Upper lobe of left lung (tissue), 6 donors: ENCODE results near the gene PDXP. TPM values are rescaled to one million over a fixed set of nuclear protein-coding genes. Genes with fewer than 3 reads are reported as not detected.

ENCODE experiments used
- ATAC-seq, 2 donors: fragments of 200-7000 bp; cut with Tn5 transposase; one replicate each; pipeline ENCODE4 v1.9.1; 2022; ENCODE audit warnings: mild to moderate bottlenecking in 2 of 2, moderate library complexity in 2 of 2; ENCODE audit not compliant: low FRiP score in 2 of 2
- DNase-seq, 2 donors: peaks; one replicate each; pipeline ENCODE4 v3.0.0-alpha.2; 2019 to 2020
- H3K27ac ChIP-seq, 4 donors: fragments of 200-600 bp; sonication (generic); one replicate each; pipeline ENCODE4 v1.5.1; 2016 to 2019
- H3K27me3 ChIP-seq, 4 donors: fragments of 200-600 bp; sonication (generic); one replicate each; pipeline ENCODE4 v1.5.1; 2017 to 2019
- H3K36me3 ChIP-seq, 4 donors: fragments of 200-600 bp; sonication (generic); one replicate each; pipeline ENCODE4 v1.5.1; 2016 to 2019
- H3K4me1 ChIP-seq, 4 donors: fragments of 200-600 bp; sonication (generic); one replicate each; pipeline ENCODE4 v1.5.1; 2018 to 2019
- H3K4me3 ChIP-seq, 4 donors: fragments of 200-600 bp; sonication (generic); one replicate each; pipeline ENCODE4 v1.5.1; 2017 to 2019; ENCODE audit warnings: mild to moderate bottlenecking in 2 of 4, moderate library complexity in 1 of 4
- H3K9me3 ChIP-seq, 4 donors: fragments of 200-600 bp; sonication (generic); one replicate each; pipeline ENCODE4 v1.5.1; 2018 to 2019
- CTCF ChIP-seq, 6 experiments: fragments of 450-650 bp in 4 of 6; fragments of 200-600 bp in 2 of 6; sonication (generic) in 2 of 6; IDR thresholded peaks; one replicate each; pipeline ENCODE4 v1.5.1; 2016 to 2019; ENCODE audit warnings: antibody characterized with exemption in 6 of 6
- EP300 ChIP-seq, 4 donors: sonication (generic); formaldehyde crosslinking; IDR thresholded peaks; one replicate each; pipeline ENCODE4 v1.5.1; 2017; ENCODE audit warnings: antibody characterized with exemption in 4 of 4, control low read depth in 2 of 4
- POLR2A ChIP-seq, 4 donors: fragments of 450-650 bp; IDR thresholded peaks; one replicate each; pipeline ENCODE4 v1.5.1; 2016 to 2017; ENCODE audit warnings: antibody characterized with exemption in 4 of 4, mild to moderate bottlenecking in 2 of 4
- POLR2AphosphoS5 ChIP-seq, 2 donors: sonication (generic); formaldehyde crosslinking; IDR thresholded peaks; one replicate each; pipeline ENCODE4 v1.5.1; 2017; ENCODE audit warnings: antibody characterized with exemption in 2 of 2
- WGBS, 2 donors: methylation state at CpG; one replicate each; pipeline ENCODE4 v1.1.5; 2017 to 2018; 5-methylcytosine and 5-hydroxymethylcytosine counted together
- total RNA-seq, 6 donors: library from RNA; depleted of rRNA in 4 of 6; stranded (reverse); fragments of >200 nt in 4 of 6; gene quantifications; one replicate each; pipeline versions ENCODE4 v1.1.0 to v1.2.1, GENCODE V29; 2016 to 2021
- donor health status: DM: no; HTN: no; CAD: no; lungs with moderate emphysema.
- donor health status: DM: no; HTN: yes; CAD: no; lungs with severe emphysema.

Gene PDXP
- total RNA-seq, 6 donors from 2014 or later, result 2.1 to 11.1 (median 8.7) TPM

- no peak for DNase-seq
- ATAC-seq, result no peak
- 84 to 90% methylated on average over 7 of the region's 7 CpGs for WGBS, 2 donors
- peak overlapping the region in 2 of 4 donors; percentile 56 to 61 for H3K27ac ChIP-seq
- H3K4me3 ChIP-seq, result no peak overlapping the region
- no peak for TF ChIP-seq CTCF (IDR thresholded peaks at IDR 0.05)
- TF ChIP-seq POLR2A (IDR thresholded peaks at IDR 0.05), result no peak
- TF ChIP-seq POLR2AphosphoS5 (IDR thresholded peaks at IDR 0.05), result no peak
- peaks cover 2 to 80% (median 44%) of the 10 kb centered on the region in 4 donors for H3K36me3 ChIP-seq
- no peaks in the 10 kb centered on the region for H3K9me3 ChIP-seq
- H3K27me3 ChIP-seq, result no peaks in the 10 kb centered on the region
- peaks cover 29 to 43% (median 34%) of the 10 kb centered on the region in 4 donors for H3K4me1 ChIP-seq
Observed at GRCh38 chr22:37624876-37625275, 33.6 kb upstream of the PDXP start.

GRCh38 chr22:37625737-37626136 lies 32.8 kb upstream of the PDXP start:
- Histone ChIP-seq H3K27me3 (no peaks in the 10 kb centered on the region), H3K4me3 (no peak overlapping the region), H3K36me3 (peaks cover 7 to 80% (median 44%) of the 10 kb centered on the region in 4 donors), H3K27ac (peak overlapping the region; percentile 49 to 76 (median 65)), H3K9me3 (no peaks in the 10 kb centered on the region), H3K4me1 (peaks cover 29 to 43% (median 34%) of the 10 kb centered on the region in 4 donors)
- 60 to 72% methylated on average over 1 to 14 of the region's 14 CpGs for WGBS, 2 donors
- ATAC-seq (no peak), DNase-seq (no peak)
- TF ChIP-seq CTCF (IDR thresholded peaks at IDR 0.05) (no peak), EP300 (IDR thresholded peaks at IDR 0.05) (no peak), POLR2AphosphoS5 (IDR thresholded peaks at IDR 0.05) (no peak), POLR2A (IDR thresholded peaks at IDR 0.05) (no peak)

- ATAC-seq, result peak in 1 of 2 donors; percentile 38
- TF ChIP-seq POLR2AphosphoS5 (IDR thresholded peaks at IDR 0.05) (peak; percentile 10 to 18), CTCF (IDR thresholded peaks at IDR 0.05) (no peak)
- WGBS, 2 donors, result 39 to 76% methylated on average over 2 to 11 of the region's 11 CpGs
Observed at GRCh38 chr22:37626144-37626543, 32.4 kb upstream of the PDXP start.

GRCh38 chr22:37626556-37627075 lies 31.9 kb upstream of the PDXP start:
- DNase-seq (no peak), ATAC-seq (no peak)
- TF ChIP-seq EP300 (IDR thresholded peaks at IDR 0.05), result no peak
- no peak for TF ChIP-seq CTCF (IDR thresholded peaks at IDR 0.05)
- no peak for TF ChIP-seq POLR2A (IDR thresholded peaks at IDR 0.05)
- no peak for TF ChIP-seq POLR2AphosphoS5 (IDR thresholded peaks at IDR 0.05)
- Histone ChIP-seq H3K27me3 (no peaks in the 10 kb centered on the region), H3K27ac (peak overlapping the region; percentile 47 to 78 (median 54)), H3K4me1 (peaks cover 29 to 43% (median 34%) of the 10 kb centered on the region in 4 donors), H3K9me3 (no peaks in the 10 kb centered on the region), H3K4me3 (no peak overlapping the region), H3K36me3 (peaks cover 7 to 79% (median 47%) of the 10 kb centered on the region in 4 donors)
- 71 to 76% methylated on average over 10 to 13 of the region's 13 CpGs for WGBS, 2 donors

More at GRCh38 chr22:37626144-37626543, 32.4 kb upstream of the PDXP start:
- Histone ChIP-seq H3K36me3 (peaks cover 7 to 80% (median 45%) of the 10 kb centered on the region in 4 donors), H3K9me3 (no peaks in the 10 kb centered on the region), H3K27me3 (no peaks in the 10 kb centered on the region), H3K27ac (peak overlapping the region; percentile 49 to 76 (median 65)), H3K4me1 (peaks cover 29 to 43% (median 34%) of the 10 kb centered on the region in 4 donors), H3K4me3 (no peak overlapping the region)
- peak; percentile 79 to 82 for DNase-seq

- H3K4me1 ChIP-seq, result peaks cover 29 to 43% (median 36%) of the 10 kb centered on the region in 4 donors
- TF ChIP-seq CTCF (IDR thresholded peaks at IDR 0.05) (no peak), EP300 (IDR thresholded peaks at IDR 0.05) (no peak), POLR2AphosphoS5 (IDR thresholded peaks at IDR 0.05) (no peak), POLR2A (IDR thresholded peaks at IDR 0.05) (no peak)
- H3K36me3 ChIP-seq, result peaks cover 7 to 79% (median 49%) of the 10 kb centered on the region in 4 donors
- no peak overlapping the region for H3K4me3 ChIP-seq
- peak overlapping the region in 3 of 4 donors; percentile 46 to 78 (median 47) for H3K27ac ChIP-seq
- WGBS, 2 donors, result 50 to 66% methylated on average over 7 of the region's 7 CpGs
- no peak for DNase-seq
- ATAC-seq, result no peak
- H3K27me3 ChIP-seq, result no peaks in the 10 kb centered on the region
- H3K9me3 ChIP-seq, result no peaks in the 10 kb centered on the region
Observed at GRCh38 chr22:37627121-37627520, 31.4 kb upstream of the PDXP start.
